GM23338 (cell line): ENCODE measurements around the gene THADA.

ENCODE experiments used
- CREB1 ChIP-seq: fragments of 250-450 bp; sonication (Bioruptor Pico); IDR thresholded peaks from 2 replicates; pipeline ENCODE4 v1.5.0; 2020; ENCODE audit warnings: low read depth, mild to moderate bottlenecking, moderate library complexity
- EZH2 ChIP-seq: fragments of 200-600 bp; sonication (generic); IDR thresholded peaks from one replicate; pipeline ENCODE4 v1.8.0; 2017; ENCODE audit warnings: antibody characterized with exemption, mild to moderate bottlenecking, low read depth; ENCODE audit not compliant: unreplicated experiment
- EZH2phosphoT487 ChIP-seq: fragments of 200-600 bp; sonication (generic); IDR thresholded peaks from one replicate; pipeline ENCODE4 v1.8.1; 2018; ENCODE audit warnings: antibody characterized with exemption; ENCODE audit not compliant: unreplicated experiment
- JUNB ChIP-seq: IDR thresholded peaks from one replicate; pipeline ENCODE4 v1.6.1; 2016; ENCODE audit warnings: antibody characterized with exemption; ENCODE audit not compliant: unreplicated experiment
- NANOG ChIP-seq: IDR thresholded peaks from 2 replicates; pipeline ENCODE4 v1.6.1; 2016; ENCODE audit warnings: antibody characterized with exemption, borderline replicate concordance
- POLR2AphosphoS5 ChIP-seq: IDR thresholded peaks from 2 replicates; pipeline ENCODE4 v1.6.1; 2016; ENCODE audit warnings: antibody characterized with exemption, low read depth
- STAT1 ChIP-seq: IDR thresholded peaks from one replicate; pipeline ENCODE4 v1.6.1; 2016; ENCODE audit warnings: antibody characterized with exemption; ENCODE audit not compliant: unreplicated experiment
- ZNF114 ChIP-seq: fragments of 250-450 bp; sonication (Bioruptor Pico); IDR thresholded peaks from 2 replicates; pipeline ENCODE4 v1.5.0; 2020; ENCODE audit warnings: mild to moderate bottlenecking, moderate library complexity
- TF ChIP-seq, protein P1 (sequence below), 2 experiments: fragments of 200-600 bp in 1 of 2; sonication (generic) in 1 of 2; conservative IDR thresholded peaks; 2 replicates each; pipeline versions ENCODE4 v1.5.1 to v1.6.1; 2016 to 2017; ENCODE audit warnings: antibody characterized with exemption in 2 of 2, low read depth in 2 of 2, mild to moderate bottlenecking in 2 of 2, moderate library complexity in 1 of 2
- TF ChIP-seq, protein P2 (sequence below): fragments of 250-450 bp; sonication (Bioruptor Pico); IDR thresholded peaks from 2 replicates; pipeline ENCODE4 v1.5.0; 2020; ENCODE audit warnings: mild to moderate bottlenecking, moderate library complexity
- TF ChIP-seq, protein P3 (sequence below): IDR thresholded peaks from one replicate; pipeline ENCODE4 v1.6.1; 2018; ENCODE audit warnings: antibody characterized with exemption; ENCODE audit not compliant: unreplicated experiment

DNA sequence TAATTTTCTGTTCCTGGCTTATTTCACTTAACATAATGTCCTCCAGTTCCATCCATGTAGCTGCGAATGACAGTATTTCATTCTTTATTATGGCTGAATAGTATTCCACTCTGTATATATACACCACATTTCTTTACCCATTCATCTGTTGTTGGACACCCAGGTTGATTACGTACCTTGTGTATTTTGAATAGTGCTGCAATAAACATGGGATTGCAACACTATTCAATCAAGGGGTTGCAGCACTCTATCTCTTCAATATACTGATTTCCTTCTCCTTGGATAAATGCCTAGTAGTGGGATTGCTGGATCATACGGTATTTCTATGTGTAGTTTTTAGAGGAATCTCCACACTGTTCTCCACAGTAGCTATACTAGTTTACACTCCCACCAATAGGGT is 61.3 kb downstream of the THADA start:
- TF ChIP-seq, protein P1, sequence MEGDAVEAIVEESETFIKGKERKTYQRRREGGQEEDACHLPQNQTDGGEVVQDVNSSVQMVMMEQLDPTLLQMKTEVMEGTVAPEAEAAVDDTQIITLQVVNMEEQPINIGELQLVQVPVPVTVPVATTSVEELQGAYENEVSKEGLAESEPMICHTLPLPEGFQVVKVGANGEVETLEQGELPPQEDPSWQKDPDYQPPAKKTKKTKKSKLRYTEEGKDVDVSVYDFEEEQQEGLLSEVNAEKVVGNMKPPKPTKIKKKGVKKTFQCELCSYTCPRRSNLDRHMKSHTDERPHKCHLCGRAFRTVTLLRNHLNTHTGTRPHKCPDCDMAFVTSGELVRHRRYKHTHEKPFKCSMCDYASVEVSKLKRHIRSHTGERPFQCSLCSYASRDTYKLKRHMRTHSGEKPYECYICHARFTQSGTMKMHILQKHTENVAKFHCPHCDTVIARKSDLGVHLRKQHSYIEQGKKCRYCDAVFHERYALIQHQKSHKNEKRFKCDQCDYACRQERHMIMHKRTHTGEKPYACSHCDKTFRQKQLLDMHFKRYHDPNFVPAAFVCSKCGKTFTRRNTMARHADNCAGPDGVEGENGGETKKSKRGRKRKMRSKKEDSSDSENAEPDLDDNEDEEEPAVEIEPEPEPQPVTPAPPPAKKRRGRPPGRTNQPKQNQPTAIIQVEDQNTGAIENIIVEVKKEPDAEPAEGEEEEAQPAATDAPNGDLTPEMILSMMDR (conservative IDR thresholded peaks at IDR 0.05; ENCODE audit: low read depth in 2 of 2), result no peak
- TF ChIP-seq ZNF114 (CRISPR knock-in tag) (no peak), CREB1 (CRISPR knock-in tag) (no peak), JUNB (no peak), EZH2 (no peak), STAT1 (no peak), EZH2phosphoT487 (no peak), POLR2AphosphoS5 (no peak), NANOG (no peak)
- TF ChIP-seq, protein P2, sequence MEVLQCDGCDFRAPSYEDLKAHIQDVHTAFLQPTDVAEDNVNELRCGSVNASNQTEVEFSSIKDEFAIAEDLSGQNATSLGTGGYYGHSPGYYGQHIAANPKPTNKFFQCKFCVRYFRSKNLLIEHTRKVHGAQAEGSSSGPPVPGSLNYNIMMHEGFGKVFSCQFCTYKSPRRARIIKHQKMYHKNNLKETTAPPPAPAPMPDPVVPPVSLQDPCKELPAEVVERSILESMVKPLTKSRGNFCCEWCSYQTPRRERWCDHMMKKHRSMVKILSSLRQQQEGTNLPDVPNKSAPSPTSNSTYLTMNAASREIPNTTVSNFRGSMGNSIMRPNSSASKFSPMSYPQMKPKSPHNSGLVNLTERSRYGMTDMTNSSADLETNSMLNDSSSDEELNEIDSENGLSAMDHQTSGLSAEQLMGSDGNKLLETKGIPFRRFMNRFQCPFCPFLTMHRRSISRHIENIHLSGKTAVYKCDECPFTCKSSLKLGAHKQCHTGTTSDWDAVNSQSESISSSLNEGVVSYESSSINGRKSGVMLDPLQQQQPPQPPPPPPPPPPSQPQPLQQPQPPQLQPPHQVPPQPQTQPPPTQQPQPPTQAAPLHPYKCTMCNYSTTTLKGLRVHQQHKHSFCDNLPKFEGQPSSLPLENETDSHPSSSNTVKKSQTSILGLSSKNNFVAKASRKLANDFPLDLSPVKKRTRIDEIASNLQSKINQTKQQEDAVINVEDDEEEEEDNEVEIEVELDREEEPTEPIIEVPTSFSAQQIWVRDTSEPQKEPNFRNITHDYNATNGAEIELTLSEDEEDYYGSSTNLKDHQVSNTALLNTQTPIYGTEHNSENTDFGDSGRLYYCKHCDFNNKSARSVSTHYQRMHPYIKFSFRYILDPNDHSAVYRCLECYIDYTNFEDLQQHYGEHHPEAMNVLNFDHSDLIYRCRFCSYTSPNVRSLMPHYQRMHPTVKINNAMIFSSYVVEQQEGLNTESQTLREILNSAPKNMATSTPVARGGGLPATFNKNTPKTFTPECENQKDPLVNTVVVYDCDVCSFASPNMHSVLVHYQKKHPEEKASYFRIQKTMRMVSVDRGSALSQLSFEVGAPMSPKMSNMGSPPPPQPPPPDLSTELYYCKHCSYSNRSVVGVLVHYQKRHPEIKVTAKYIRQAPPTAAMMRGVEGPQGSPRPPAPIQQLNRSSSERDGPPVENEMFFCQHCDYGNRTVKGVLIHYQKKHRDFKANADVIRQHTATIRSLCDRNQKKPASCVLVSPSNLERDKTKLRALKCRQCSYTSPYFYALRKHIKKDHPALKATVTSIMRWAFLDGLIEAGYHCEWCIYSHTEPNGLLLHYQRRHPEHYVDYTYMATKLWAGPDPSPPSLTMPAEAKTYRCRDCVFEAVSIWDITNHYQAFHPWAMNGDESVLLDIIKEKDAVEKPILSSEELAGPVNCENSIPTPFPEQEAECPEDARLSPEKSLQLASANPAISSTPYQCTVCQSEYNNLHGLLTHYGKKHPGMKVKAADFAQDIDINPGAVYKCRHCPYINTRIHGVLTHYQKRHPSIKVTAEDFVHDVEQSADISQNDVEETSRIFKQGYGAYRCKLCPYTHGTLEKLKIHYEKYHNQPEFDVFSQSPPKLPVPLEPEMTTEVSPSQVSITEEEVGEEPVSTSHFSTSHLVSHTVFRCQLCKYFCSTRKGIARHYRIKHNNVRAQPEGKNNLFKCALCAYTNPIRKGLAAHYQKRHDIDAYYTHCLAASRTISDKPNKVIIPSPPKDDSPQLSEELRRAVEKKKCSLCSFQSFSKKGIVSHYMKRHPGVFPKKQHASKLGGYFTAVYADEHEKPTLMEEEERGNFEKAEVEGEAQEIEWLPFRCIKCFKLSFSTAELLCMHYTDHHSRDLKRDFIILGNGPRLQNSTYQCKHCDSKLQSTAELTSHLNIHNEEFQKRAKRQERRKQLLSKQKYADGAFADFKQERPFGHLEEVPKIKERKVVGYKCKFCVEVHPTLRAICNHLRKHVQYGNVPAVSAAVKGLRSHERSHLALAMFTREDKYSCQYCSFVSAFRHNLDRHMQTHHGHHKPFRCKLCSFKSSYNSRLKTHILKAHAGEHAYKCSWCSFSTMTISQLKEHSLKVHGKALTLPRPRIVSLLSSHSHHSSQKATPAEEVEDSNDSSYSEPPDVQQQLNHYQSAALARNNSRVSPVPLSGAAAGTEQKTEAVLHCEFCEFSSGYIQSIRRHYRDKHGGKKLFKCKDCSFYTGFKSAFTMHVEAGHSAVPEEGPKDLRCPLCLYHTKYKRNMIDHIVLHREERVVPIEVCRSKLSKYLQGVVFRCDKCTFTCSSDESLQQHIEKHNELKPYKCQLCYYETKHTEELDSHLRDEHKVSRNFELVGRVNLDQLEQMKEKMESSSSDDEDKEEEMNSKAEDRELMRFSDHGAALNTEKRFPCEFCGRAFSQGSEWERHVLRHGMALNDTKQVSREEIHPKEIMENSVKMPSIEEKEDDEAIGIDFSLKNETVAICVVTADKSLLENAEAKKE (CRISPR knock-in tag), result no peak
- TF ChIP-seq, protein P3, sequence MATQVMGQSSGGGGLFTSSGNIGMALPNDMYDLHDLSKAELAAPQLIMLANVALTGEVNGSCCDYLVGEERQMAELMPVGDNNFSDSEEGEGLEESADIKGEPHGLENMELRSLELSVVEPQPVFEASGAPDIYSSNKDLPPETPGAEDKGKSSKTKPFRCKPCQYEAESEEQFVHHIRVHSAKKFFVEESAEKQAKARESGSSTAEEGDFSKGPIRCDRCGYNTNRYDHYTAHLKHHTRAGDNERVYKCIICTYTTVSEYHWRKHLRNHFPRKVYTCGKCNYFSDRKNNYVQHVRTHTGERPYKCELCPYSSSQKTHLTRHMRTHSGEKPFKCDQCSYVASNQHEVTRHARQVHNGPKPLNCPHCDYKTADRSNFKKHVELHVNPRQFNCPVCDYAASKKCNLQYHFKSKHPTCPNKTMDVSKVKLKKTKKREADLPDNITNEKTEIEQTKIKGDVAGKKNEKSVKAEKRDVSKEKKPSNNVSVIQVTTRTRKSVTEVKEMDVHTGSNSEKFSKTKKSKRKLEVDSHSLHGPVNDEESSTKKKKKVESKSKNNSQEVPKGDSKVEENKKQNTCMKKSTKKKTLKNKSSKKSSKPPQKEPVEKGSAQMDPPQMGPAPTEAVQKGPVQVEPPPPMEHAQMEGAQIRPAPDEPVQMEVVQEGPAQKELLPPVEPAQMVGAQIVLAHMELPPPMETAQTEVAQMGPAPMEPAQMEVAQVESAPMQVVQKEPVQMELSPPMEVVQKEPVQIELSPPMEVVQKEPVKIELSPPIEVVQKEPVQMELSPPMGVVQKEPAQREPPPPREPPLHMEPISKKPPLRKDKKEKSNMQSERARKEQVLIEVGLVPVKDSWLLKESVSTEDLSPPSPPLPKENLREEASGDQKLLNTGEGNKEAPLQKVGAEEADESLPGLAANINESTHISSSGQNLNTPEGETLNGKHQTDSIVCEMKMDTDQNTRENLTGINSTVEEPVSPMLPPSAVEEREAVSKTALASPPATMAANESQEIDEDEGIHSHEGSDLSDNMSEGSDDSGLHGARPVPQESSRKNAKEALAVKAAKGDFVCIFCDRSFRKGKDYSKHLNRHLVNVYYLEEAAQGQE, result no peak
